T-cell (primary cell): ENCODE results near the gene ALPK3. TPM values are rescaled to one million over a fixed set of nuclear protein-coding genes. Genes with fewer than 3 reads are reported as not detected.

Source experiments
- ATAC-seq, 4 experiments: fragments of 200-7000 bp in 3 of 4; fragments of 150-1000 bp in 1 of 4; cut with Tn5 transposase; replicated peaks in 1 of 4; 1 replicate in 3 of 4; 2 replicates in 1 of 4; pipeline ENCODE4 v1.10.0; 2021; ENCODE audit warnings: moderate library complexity in 3 of 4, mild to moderate bottlenecking in 2 of 4, moderate number of reproducible peaks in 1 of 4
- CTCF ChIA-PET, 2 donors: fragments of 300-600 bp; sonication (Branson Sonifier 250); formaldehyde crosslinking; loops; one replicate each; lab custom pipeline; 2022; ENCODE audit warnings: antibody characterized with exemption in 2 of 2; lab: Charles Lee
- POLR2A ChIA-PET, 2 donors: fragments of 300-600 bp; sonication (Branson Sonifier 250); formaldehyde crosslinking; loops; one replicate each; lab custom pipeline; 2022; ENCODE audit warnings: antibody characterized with exemption in 2 of 2; lab: Charles Lee
- DNase-seq, 35 experiments: peaks; one replicate each; pipeline versions ENCODE4 v3.0.0 to v3.0.0-alpha.2; 2013 to 2023
- H3K27ac ChIP-seq: one replicate; pipeline ENCODE4 v1.5.1; 2013; ENCODE audit warnings: low read length
- H3K27me3 ChIP-seq, 2 experiments: replicated peaks in 1 of 2; 1 replicate in 1 of 2; 2 replicates in 1 of 2; pipeline versions ENCODE4 v1.6.1 to v1.7.0; 2013; ENCODE audit warnings: low read length in 1 of 2, mixed read lengths in 1 of 2; ENCODE audit not compliant: control insufficient read depth in 2 of 2, insufficient read depth in 2 of 2; ENCODE audit errors: extremely low read depth in 1 of 2
- H3K36me3 ChIP-seq, 2 donors: 1 replicate in 1 of 2; 2 replicates in 1 of 2; pipeline versions ENCODE4 v1.6.1 to v1.7.0; 2013; ENCODE audit warnings: low read length in 1 of 2; ENCODE audit not compliant: control insufficient read depth in 2 of 2, insufficient read depth in 1 of 2; ENCODE audit errors: extremely low read depth in 1 of 2
- H3K4me1 ChIP-seq, 2 experiments: 1 replicate in 1 of 2; 2 replicates in 1 of 2; pipeline versions ENCODE4 v1.6.1 to v1.7.0; 2013; ENCODE audit warnings: low read length in 2 of 2, mixed read lengths in 1 of 2; ENCODE audit not compliant: insufficient read depth in 2 of 2, control insufficient read depth in 1 of 2; ENCODE audit errors: extremely low read depth in 1 of 2
- H3K4me3 ChIP-seq, 2 donors: 1 replicate in 1 of 2; 2 replicates in 1 of 2; pipeline versions ENCODE4 v1.5.1 to v1.7.0; 2013; ENCODE audit warnings: mild to moderate bottlenecking in 2 of 2, low read length in 1 of 2, moderate library complexity in 1 of 2; ENCODE audit not compliant: control insufficient read depth in 1 of 2; ENCODE audit errors: extremely low read depth in 1 of 2
- H3K9me3 ChIP-seq: 2 replicates; pipeline ENCODE4 v1.7.0; 2013
- H3K27ac Mint-ChIP-seq, 2 donors: one replicate each; pipeline ENCODE4 v1.8.0; 2020 to 2021; ENCODE audit warnings: mild to moderate bottlenecking in 2 of 2, mixed read lengths in 2 of 2
- H3K27me3 Mint-ChIP-seq, 2 donors: one replicate each; pipeline ENCODE4 v1.8.0; 2021 to 2022; ENCODE audit warnings: mixed read lengths in 2 of 2
- H3K36me3 Mint-ChIP-seq: one replicate; pipeline ENCODE4 v1.8.0; 2021; ENCODE audit warnings: mixed read lengths
- H3K4me1 Mint-ChIP-seq, 3 donors: one replicate each; pipeline ENCODE4 v1.8.0; 2020 to 2022; ENCODE audit warnings: mixed read lengths in 3 of 3, mild to moderate bottlenecking in 1 of 3
- H3K4me3 Mint-ChIP-seq, 3 donors: one replicate each; pipeline ENCODE4 v1.8.0; 2020 to 2022; ENCODE audit warnings: mild to moderate bottlenecking in 3 of 3, mixed read lengths in 3 of 3, moderate library complexity in 3 of 3
- H3K9me3 Mint-ChIP-seq, 3 donors: one replicate each; pipeline ENCODE4 v1.8.0; 2020 to 2022; ENCODE audit warnings: mixed read lengths in 3 of 3
- WGBS: methylation state at CpG from one replicate; pipeline ENCODE4 v1.1.5; 2013; ENCODE audit warnings: missing lambda C conversion rate; ENCODE audit not compliant: insufficient coverage; 5-methylcytosine and 5-hydroxymethylcytosine counted together
- total RNA-seq, 35 experiments: library from RNA in 6 of 35; stranded (reverse) in 6 of 35; fragments of 120-200 nt in 1 of 35; gene quantifications; one replicate each; pipeline versions ENCODE4 v1.2.1 to v1.2.4 and lab custom pipeline; 2013 to 2026

The ALPK3 gene
- total RNA-seq, 5 donors from 2014 or later (not counting 1 experiment from before 2014, with no cell fraction given): 0.16 to 0.82 (median 0.22) TPM

- Histone ChIP-seq H3K9me3 (no peaks in the 10 kb centered on the region), H3K27ac (no peak overlapping the region), H3K36me3 (peaks cover 5 to 29% of the 10 kb centered on the region in 2 donors), H3K4me1 (no peaks in the 10 kb centered on the region), H3K27me3 (no peaks in the 10 kb centered on the region), H3K4me3 (no peak overlapping the region)
- ATAC-seq (no peak), DNase-seq (no peak)
- Mint-ChIP-seq H3K4me3 (no peak overlapping the region), H3K27ac (no peak overlapping the region), H3K4me1 (peaks cover 26 to 32% (median 30%) of the 10 kb centered on the region in 3 donors), H3K27me3 (no peaks in the 10 kb centered on the region), H3K36me3 (peaks cover 36% of the 10 kb centered on the region), H3K9me3 (no peaks in the 10 kb centered on the region)
- POLR2A ChIA-PET: no interaction called here
- WGBS: 98% methylated on average over 8 of the region's 13 CpGs
- CTCF ChIA-PET: no interaction called here
Observed at GRCh38 chr15:84778194-84778593, 39.0 kb upstream of the ALPK3 start.

- Mint-ChIP-seq H3K9me3 (no peaks in the 10 kb centered on the region), H3K36me3 (peaks cover 51% of the 10 kb centered on the region), H3K27ac (no peak overlapping the region), H3K27me3 (no peaks in the 10 kb centered on the region), H3K4me3 (no peak overlapping the region), H3K4me1 (peaks cover 30 to 33% (median 33%) of the 10 kb centered on the region in 3 donors)
- H3K9me3 ChIP-seq: no peaks in the 10 kb centered on the region
- peaks cover 13 to 49% of the 10 kb centered on the region in 2 donors for H3K36me3 ChIP-seq
- ATAC-seq (no peak), DNase-seq (no peak)
- WGBS: no CpG with 5 or more reads among the region's 3 CpGs
- H3K4me3 ChIP-seq: no peak overlapping the region
- H3K4me1 ChIP-seq: peaks cover 0 to 5% of the 10 kb centered on the region in 2 experiments
- H3K27ac ChIP-seq: no peak overlapping the region
- ChIA-PET CTCF (no interaction called here), POLR2A (no interaction called here)
- H3K27me3 ChIP-seq: no peaks in the 10 kb centered on the region
Observed at GRCh38 chr15:84780492-84780891, 36.7 kb upstream of the ALPK3 start.

GRCh38 chr15:84781495-84781894, 35.7 kb upstream of the ALPK3 start:
- Histone ChIP-seq H3K27ac (no peak overlapping the region), H3K27me3 (no peaks in the 10 kb centered on the region), H3K4me3 (no peak overlapping the region), H3K4me1 (peaks cover 0 to 11% of the 10 kb centered on the region in 2 experiments), H3K9me3 (no peaks in the 10 kb centered on the region), H3K36me3 (peaks cover 17 to 50% of the 10 kb centered on the region in 2 donors)
- peaks cover 58% of the 10 kb centered on the region for H3K36me3 Mint-ChIP-seq
- DNase-seq (no peak), ATAC-seq (no peak)
- ChIA-PET POLR2A (no interaction called here), CTCF (no interaction called here)
- peaks cover 35 to 43% (median 38%) of the 10 kb centered on the region in 3 donors for H3K4me1 Mint-ChIP-seq
- no peak overlapping the region for H3K4me3 Mint-ChIP-seq
- no peaks in the 10 kb centered on the region for H3K9me3 Mint-ChIP-seq
- WGBS: 100% methylated on average over 1 of the region's 1 CpG
- H3K27ac Mint-ChIP-seq: no peak overlapping the region
- no peaks in the 10 kb centered on the region for H3K27me3 Mint-ChIP-seq

GRCh38 chr15:84782346-84782745, 34.8 kb upstream of the ALPK3 start:
- no peaks in the 10 kb centered on the region for H3K9me3 Mint-ChIP-seq
- no peaks in the 10 kb centered on the region for H3K27me3 ChIP-seq
- peaks cover 0 to 15% of the 10 kb centered on the region in 2 experiments for H3K4me1 ChIP-seq
- ChIA-PET POLR2A (no interaction called here), CTCF (no interaction called here)
- no peak overlapping the region for H3K4me3 Mint-ChIP-seq
- no peak for ATAC-seq
- H3K36me3 Mint-ChIP-seq: peaks cover 58% of the 10 kb centered on the region
- no peak overlapping the region for H3K27ac Mint-ChIP-seq
- H3K9me3 ChIP-seq: no peaks in the 10 kb centered on the region
- peaks cover 38 to 43% (median 41%) of the 10 kb centered on the region in 3 donors for H3K4me1 Mint-ChIP-seq
- no peak for DNase-seq
- no peak overlapping the region for H3K27ac ChIP-seq
- no peaks in the 10 kb centered on the region for H3K27me3 Mint-ChIP-seq
- H3K4me3 ChIP-seq: no peak overlapping the region
- peaks cover 21 to 52% of the 10 kb centered on the region in 2 donors for H3K36me3 ChIP-seq

- Histone ChIP-seq H3K27ac (no peak overlapping the region), H3K4me3 (no peak overlapping the region), H3K4me1 (peaks cover 0 to 17% of the 10 kb centered on the region in 2 experiments), H3K9me3 (no peaks in the 10 kb centered on the region), H3K27me3 (no peaks in the 10 kb centered on the region), H3K36me3 (peaks cover 22 to 44% of the 10 kb centered on the region in 2 donors)
- ChIA-PET POLR2A (no interaction called here), CTCF (interaction anchor here in 1 of 2 donors (0.5 kb wide), 1 partner anchor 18 kb away, joined by 4 read pairs; no protein-coding TSS in a partner anchor)
- DNase-seq: no peak
- Mint-ChIP-seq H3K4me3 (no peak overlapping the region), H3K27me3 (no peaks in the 10 kb centered on the region), H3K4me1 (peaks cover 44 to 48% (median 45%) of the 10 kb centered on the region in 3 donors), H3K36me3 (peaks cover 62% of the 10 kb centered on the region), H3K27ac (no peak overlapping the region), H3K9me3 (no peaks in the 10 kb centered on the region)
- ATAC-seq: no peak
- WGBS: 91% methylated on average over 12 of the region's 12 CpGs
Observed at GRCh38 chr15:84783493-84784251, 33.5 kb upstream of the ALPK3 start.

GRCh38 chr15:84784262-84784661, 32.9 kb upstream of the ALPK3 start:
- peaks cover 41 to 48% (median 43%) of the 10 kb centered on the region in 3 donors for H3K4me1 Mint-ChIP-seq

More at GRCh38 chr15:84784262-84784661, 32.9 kb upstream of the ALPK3 start:
- Mint-ChIP-seq H3K27me3 (no peaks in the 10 kb centered on the region), H3K36me3 (peaks cover 62% of the 10 kb centered on the region), H3K27ac (no peak overlapping the region), H3K4me3 (no peak overlapping the region), H3K9me3 (no peaks in the 10 kb centered on the region)
- Histone ChIP-seq H3K27ac (no peak overlapping the region), H3K36me3 (peaks cover 22 to 44% of the 10 kb centered on the region in 2 donors), H3K9me3 (no peaks in the 10 kb centered on the region), H3K4me1 (peaks cover 0 to 17% of the 10 kb centered on the region in 2 experiments), H3K4me3 (no peak overlapping the region), H3K27me3 (no peaks in the 10 kb centered on the region)
- DNase-seq: no peak
- ATAC-seq: no peak
- 96% methylated on average over 17 of the region's 17 CpGs for WGBS
- CTCF ChIA-PET: interaction anchor here in 1 of 2 donors (0.5 kb wide), 1 partner anchor 18 kb away, joined by 4 read pairs; no protein-coding TSS in a partner anchor
- POLR2A ChIA-PET: no interaction called here
